Neural progenitor cell (in vitro differentiated cells): Measurements from ENCODE around the gene MTCL1.

ENCODE experiments used
- EZH2 ChIP-seq: fragments of 200-600 bp; sonication (generic); IDR thresholded peaks from 2 replicates; pipeline ENCODE4 v1.6.1; 2017; ENCODE audit warnings: antibody characterized with exemption, mild to moderate bottlenecking, moderate library complexity
- EZH2phosphoT487 ChIP-seq: fragments of 200-600 bp; sonication (generic); IDR thresholded peaks from 2 replicates; pipeline ENCODE4 v1.6.1; 2017; ENCODE audit warnings: antibody characterized with exemption
- TF ChIP-seq, protein P1 (sequence below): fragments of 200-600 bp; sonication (generic); IDR thresholded peaks from 2 replicates; pipeline ENCODE4 v1.5.1; 2017; ENCODE audit warnings: antibody characterized with exemption, mild to moderate bottlenecking

DNA sequence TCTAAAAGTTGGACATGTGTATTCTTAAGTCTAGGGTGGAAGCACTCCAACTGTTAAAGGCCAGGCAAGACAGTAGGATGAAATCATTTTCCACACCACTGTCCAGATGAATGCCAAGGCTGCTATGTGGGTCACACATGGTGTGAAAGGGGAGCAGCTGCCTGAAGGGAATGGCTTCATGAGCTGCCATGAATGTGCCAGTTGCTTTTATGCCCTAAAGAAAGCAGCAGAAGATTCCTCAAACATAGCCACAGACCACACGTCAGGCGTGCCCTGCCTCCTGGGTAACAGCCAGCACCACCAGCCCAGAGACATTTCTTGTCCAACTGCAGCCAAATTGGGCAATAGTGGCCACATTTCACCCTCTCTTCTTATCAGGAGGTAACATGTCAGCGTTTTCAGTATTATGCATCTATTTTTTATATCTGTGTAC lies 130.2 kb downstream of the MTCL1 start:
- TF ChIP-seq, protein P1, sequence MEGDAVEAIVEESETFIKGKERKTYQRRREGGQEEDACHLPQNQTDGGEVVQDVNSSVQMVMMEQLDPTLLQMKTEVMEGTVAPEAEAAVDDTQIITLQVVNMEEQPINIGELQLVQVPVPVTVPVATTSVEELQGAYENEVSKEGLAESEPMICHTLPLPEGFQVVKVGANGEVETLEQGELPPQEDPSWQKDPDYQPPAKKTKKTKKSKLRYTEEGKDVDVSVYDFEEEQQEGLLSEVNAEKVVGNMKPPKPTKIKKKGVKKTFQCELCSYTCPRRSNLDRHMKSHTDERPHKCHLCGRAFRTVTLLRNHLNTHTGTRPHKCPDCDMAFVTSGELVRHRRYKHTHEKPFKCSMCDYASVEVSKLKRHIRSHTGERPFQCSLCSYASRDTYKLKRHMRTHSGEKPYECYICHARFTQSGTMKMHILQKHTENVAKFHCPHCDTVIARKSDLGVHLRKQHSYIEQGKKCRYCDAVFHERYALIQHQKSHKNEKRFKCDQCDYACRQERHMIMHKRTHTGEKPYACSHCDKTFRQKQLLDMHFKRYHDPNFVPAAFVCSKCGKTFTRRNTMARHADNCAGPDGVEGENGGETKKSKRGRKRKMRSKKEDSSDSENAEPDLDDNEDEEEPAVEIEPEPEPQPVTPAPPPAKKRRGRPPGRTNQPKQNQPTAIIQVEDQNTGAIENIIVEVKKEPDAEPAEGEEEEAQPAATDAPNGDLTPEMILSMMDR, result no peak
- TF ChIP-seq EZH2, result no peak
- no peak for TF ChIP-seq EZH2phosphoT487
